Gastrocnemius medialis (tissue), 4 donors: ENCODE measurements around the gene FCER1G. TPM values are rescaled to one million over a fixed set of nuclear protein-coding genes. Genes with fewer than 3 reads are reported as not detected.
A peak's percentile ranks its signal among the peaks of the same experiment; 100 is the strongest.

Experiments used
- ATAC-seq, 2 donors: fragments of 150-250 bp; one replicate each; pipeline ENCODE4 v1.9.1; 2016
- DNase-seq, 2 donors: peaks; one replicate each; pipeline ENCODE4 v3.0.0-alpha.2; 2019
- H3K27ac ChIP-seq, 4 donors: fragments of 200-600 bp; sonication (generic); 1 replicate in 1 of 4; 2 replicates in 3 of 4; pipeline ENCODE4 v1.5.1; 2016 to 2018; ENCODE audit warnings: mild to moderate bottlenecking in 2 of 4, moderate library complexity in 1 of 4
- H3K27me3 ChIP-seq, 3 donors: fragments of 200-600 bp; sonication (generic) in 2 of 3; 1 replicate in 1 of 3; 2 replicates in 2 of 3; pipeline versions ENCODE4 v1.5.1 to v1.6.0; 2016 to 2019; ENCODE audit warnings: mild to moderate bottlenecking in 1 of 3, moderate library complexity in 1 of 3
- H3K36me3 ChIP-seq, 2 donors: fragments of 200-600 bp; sonication (generic) in 1 of 2; one replicate each; pipeline ENCODE4 v1.5.1; 2017 to 2018
- H3K4me1 ChIP-seq, 2 donors: fragments of 200-600 bp; sonication (generic) in 1 of 2; one replicate each; pipeline ENCODE4 v1.5.1; 2016 to 2017; ENCODE audit warnings: mild to moderate bottlenecking in 2 of 2
- H3K4me3 ChIP-seq, 4 donors: fragments of 200-600 bp; sonication (generic) in 3 of 4; 1 replicate in 1 of 4; 2 replicates in 3 of 4; pipeline ENCODE4 v1.5.1; 2016 to 2019; ENCODE audit warnings: mild to moderate bottlenecking in 2 of 4
- H3K9me3 ChIP-seq, 3 donors: fragments of 200-600 bp; sonication (generic) in 2 of 3; 1 replicate in 1 of 3; 2 replicates in 2 of 3; pipeline ENCODE4 v1.5.1; 2016 to 2019
- CTCF ChIP-seq, 5 experiments: fragments of 450-650 bp in 3 of 5; fragments of 200-600 bp in 2 of 5; sonication (generic) in 2 of 5; IDR thresholded peaks in 4 of 5; conservative IDR thresholded peaks in 1 of 5; 1 replicate in 4 of 5; 2 replicates in 1 of 5; pipeline ENCODE4 v1.5.1; 2016 to 2019; ENCODE audit warnings: antibody characterized with exemption in 5 of 5, mild to moderate bottlenecking in 3 of 5, moderate library complexity in 3 of 5
- POLR2A ChIP-seq, 2 donors: fragments of 450-650 bp; IDR thresholded peaks; one replicate each; pipeline ENCODE4 v1.6.1; 2017; ENCODE audit warnings: antibody characterized with exemption in 2 of 2, mild to moderate bottlenecking in 2 of 2, moderate library complexity in 2 of 2
- in situ Hi-C, 4 donors: fragments of 200-750 bp; cut with MboI; loops; one replicate each; pipeline versions ENCODE4 v1.15.0 to v1.8.0; 2017; ENCODE audit warnings: low sequenced_read_pairs in 4 of 4
- intact Hi-C: fragments of 100-400 bp; cut with DNase I; formaldehyde crosslinking; loops from one replicate; pipeline ENCODE4 v1.15.1; 2023; ENCODE audit warnings: low total_unique reads
- total RNA-seq, 4 donors: library from RNA; depleted of rRNA; stranded (reverse); fragments of >200 nt; gene quantifications; one replicate each; pipeline versions ENCODE4 v1.1.0 to v1.2.3, GENCODE V29; 2016

The FCER1G gene
- 10 to 100 TPM in 3 of 4 donors, 1 to 10 TPM in 1; 4.2 to 20.4 (median 18.5) TPM for total RNA-seq

GRCh38 chr1:161215076-161215475, at the start of gene FCER1G:
TSS of gene FCER1G (plus strand) at chr1:161215295. CDS start at chr1:161215322, 27 bp downstream.
- no peaks in the 10 kb centered on the region for H3K4me1 ChIP-seq
- in situ Hi-C loops: loop anchor here in 2 of 4 donors (25.0 kb wide), 1 partner anchor 522 kb away; the partner anchor contains the start of gene DUSP12 (in 2 of the 2)
- DNase-seq: peak in 1 of 2 donors; percentile 46
- TF ChIP-seq CTCF (IDR thresholded peaks at IDR 0.05 in 4 of 5, conservative IDR thresholded peaks at IDR 0.05 in 1 of 5) (no peak), POLR2A (IDR thresholded peaks at IDR 0.05) (peak; percentile 27 to 46)
- peak within 1 kb of the TSS in 3 of 4 donors; percentile 22 to 77 (median 41) for H3K27ac ChIP-seq
- H3K27me3 ChIP-seq: no peaks in the 10 kb centered on the region
- intact Hi-C loops: no loop called here
- ATAC-seq: no peak
- H3K9me3 ChIP-seq: no peaks in the 10 kb centered on the region
- H3K36me3 ChIP-seq: peaks cover 0 to 47% of the 10 kb centered on the region in 2 donors
- peak within 1 kb of the TSS in 1 of 4 donors; percentile 34 for H3K4me3 ChIP-seq

- peaks cover 22 to 26% of the 10 kb centered on the region in 2 donors for H3K4me1 ChIP-seq
- H3K36me3 ChIP-seq: peaks cover 5 to 61% of the 10 kb centered on the region in 2 donors
- H3K4me3 ChIP-seq: peak within 1 kb of the TSS; percentile 77 to 90 (median 82)
- in situ Hi-C loops (no loop called here), intact Hi-C loops (loop anchor here (1.0 kb wide), 1 partner anchor 11 kb away; the partner anchor contains the start of gene B4GALT3)
- peak within 1 kb of the TSS; percentile 85 to 94 (median 88) for H3K27ac ChIP-seq
- ATAC-seq (peak; percentile 97 to 99), DNase-seq (peak; percentile 98)
- no peaks in the 10 kb centered on the region for H3K9me3 ChIP-seq
- H3K27me3 ChIP-seq: no peaks in the 10 kb centered on the region
- peak; percentile 73 to 92 for TF ChIP-seq POLR2A (IDR thresholded peaks at IDR 0.05)
- peak; percentile 20 to 57 (median 44) for TF ChIP-seq CTCF (IDR thresholded peaks at IDR 0.05 in 4 of 5, conservative IDR thresholded peaks at IDR 0.05 in 1 of 5)
Observed at GRCh38 chr1:161165742-161166668, 49.1 kb upstream of the FCER1G start, which contains the start of gene PPOX. TSS of gene PPOX (plus strand) at chr1:161166426. CDS start at chr1:161166848, 422 bp downstream.

- intact Hi-C loops: loop anchor here (1.0 kb wide), 1 partner anchor 10 kb away; the partner anchor contains the start of gene B4GALT3
- no peak for DNase-seq
Observed at GRCh38 chr1:161166669-161167548, 48.2 kb upstream of the FCER1G start.

More at GRCh38 chr1:161166669-161167548, 48.2 kb upstream of the FCER1G start:
- peak overlapping the region; percentile 77 to 90 (median 82) for H3K4me3 ChIP-seq
- no peak for ATAC-seq
- in situ Hi-C loops: no loop called here
- no peaks in the 10 kb centered on the region for H3K27me3 ChIP-seq
- H3K27ac ChIP-seq: peak overlapping the region; percentile 85 to 94 (median 88)
- H3K4me1 ChIP-seq: peaks cover 16 to 19% of the 10 kb centered on the region in 2 donors
- H3K36me3 ChIP-seq: peaks cover 5 to 63% of the 10 kb centered on the region in 2 donors
- TF ChIP-seq POLR2A (IDR thresholded peaks at IDR 0.05) (no peak), CTCF (IDR thresholded peaks at IDR 0.05 in 4 of 5, conservative IDR thresholded peaks at IDR 0.05 in 1 of 5) (no peak)
- no peaks in the 10 kb centered on the region for H3K9me3 ChIP-seq
